Measurements from ENCODE around the gene TAX1BP3. TPM values are rescaled to one million over a fixed set of nuclear protein-coding genes. Genes with fewer than 3 reads are reported as not detected.

TAX1BP3 gene
- total RNA-seq, 1 experiment from 2014 or later = 76.3 TPM

DNA sequence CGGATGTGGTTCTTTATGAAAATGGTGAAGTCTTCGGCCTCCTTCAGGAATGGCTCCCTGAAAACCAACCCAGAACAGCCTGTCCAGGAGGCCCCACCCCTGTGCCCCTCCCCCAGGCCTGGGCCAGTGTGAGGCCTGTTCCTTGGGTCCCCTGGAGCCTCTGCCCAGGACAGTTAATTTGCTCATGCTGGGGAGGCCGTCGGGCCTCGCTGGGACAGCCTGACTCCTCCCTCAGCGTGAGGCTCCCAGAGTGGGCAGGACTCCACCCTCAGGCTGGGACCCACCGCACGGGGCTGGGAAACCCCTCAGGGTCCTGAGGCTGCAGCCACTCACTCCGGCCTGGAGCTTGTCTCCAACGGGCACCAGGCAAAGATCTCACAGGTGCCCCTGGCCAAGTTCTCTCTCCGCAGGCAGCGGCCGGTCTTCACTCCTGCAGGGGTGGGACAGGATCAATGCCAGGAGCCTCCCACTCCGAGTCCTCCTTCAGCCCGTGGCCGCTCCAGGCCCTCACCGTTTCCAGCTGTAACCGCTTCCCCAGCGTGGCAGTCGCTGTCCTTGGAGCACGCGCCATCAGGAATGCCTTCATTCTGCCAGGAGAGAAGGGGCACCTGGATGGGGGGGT is 21.8 kb upstream of the TAX1BP3 start:
- H3K27ac ChIP-seq (ENCODE audit: insufficient read length, low read depth, low read length) = no peak overlapping the region
- H3K27ac Mint-ChIP-seq = no peak overlapping the region
- no peak for DNase-seq

More for the DNA sequence above, 21.8 kb upstream of the TAX1BP3 start:
- H3K36me3 Mint-ChIP-seq (ENCODE audit: insufficient read depth in 1 of 3, low read depth in 3 of 3) = peaks cover 0 to 4% (median 0%) of the 10 kb centered on the region in 3 experiments; a peak in 1 of 7 replicates
- no peaks in the 10 kb centered on the region for H3K9me3 ChIP-seq (ENCODE audit: control insufficient read depth, low read depth, low read length)
- H3K56ac ChIP-seq (ENCODE audit: insufficient read length, low read depth, low read length) = no peak overlapping the region
- TF ChIP-seq, protein P1, sequence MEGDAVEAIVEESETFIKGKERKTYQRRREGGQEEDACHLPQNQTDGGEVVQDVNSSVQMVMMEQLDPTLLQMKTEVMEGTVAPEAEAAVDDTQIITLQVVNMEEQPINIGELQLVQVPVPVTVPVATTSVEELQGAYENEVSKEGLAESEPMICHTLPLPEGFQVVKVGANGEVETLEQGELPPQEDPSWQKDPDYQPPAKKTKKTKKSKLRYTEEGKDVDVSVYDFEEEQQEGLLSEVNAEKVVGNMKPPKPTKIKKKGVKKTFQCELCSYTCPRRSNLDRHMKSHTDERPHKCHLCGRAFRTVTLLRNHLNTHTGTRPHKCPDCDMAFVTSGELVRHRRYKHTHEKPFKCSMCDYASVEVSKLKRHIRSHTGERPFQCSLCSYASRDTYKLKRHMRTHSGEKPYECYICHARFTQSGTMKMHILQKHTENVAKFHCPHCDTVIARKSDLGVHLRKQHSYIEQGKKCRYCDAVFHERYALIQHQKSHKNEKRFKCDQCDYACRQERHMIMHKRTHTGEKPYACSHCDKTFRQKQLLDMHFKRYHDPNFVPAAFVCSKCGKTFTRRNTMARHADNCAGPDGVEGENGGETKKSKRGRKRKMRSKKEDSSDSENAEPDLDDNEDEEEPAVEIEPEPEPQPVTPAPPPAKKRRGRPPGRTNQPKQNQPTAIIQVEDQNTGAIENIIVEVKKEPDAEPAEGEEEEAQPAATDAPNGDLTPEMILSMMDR (conservative IDR thresholded peaks at IDR 0.05) = no peak
- H4K8ac ChIP-seq (replicated peaks; ENCODE audit: insufficient read length, low read depth, low read length) = no peak overlapping the region
- peaks cover 12% of the 10 kb centered on the region for H3K27me3 Mint-ChIP-seq (ENCODE audit: low read depth)
- H3K14ac ChIP-seq (ENCODE audit: insufficient read depth, low read length) = no peak overlapping the region
- no peak overlapping the region for H3K4ac ChIP-seq (ENCODE audit: low read depth, low read length)
- H3K4me1 Mint-ChIP-seq = peaks cover 5 to 23% of the 10 kb centered on the region in 2 experiments
- no peak overlapping the region for H2BK20ac ChIP-seq (ENCODE audit: low read depth, low read length, poor library complexity, severe bottlenecking)
- H2AK5ac ChIP-seq (ENCODE audit: insufficient read length, low read length) = no peak overlapping the region
- H2BK5ac ChIP-seq (ENCODE audit: insufficient read length, low read length) = no peak overlapping the region
- no peak overlapping the region for H2BK120ac ChIP-seq (ENCODE audit: low read depth, low read length, poor library complexity, severe bottlenecking)
- H2BK12ac ChIP-seq (ENCODE audit: insufficient read length, low read depth, low read length) = no peak overlapping the region
- H4K20me1 ChIP-seq (ENCODE audit: control insufficient read depth, insufficient read depth, insufficient read length) = peaks cover 3% of the 10 kb centered on the region
- H3K23me2 ChIP-seq (ENCODE audit: insufficient read length, low read depth, low read length, poor library complexity, severe bottlenecking) = no peaks in the 10 kb centered on the region
- no peaks in the 10 kb centered on the region for H3K79me2 ChIP-seq (ENCODE audit: insufficient read depth, low read length)
- no peaks in the 10 kb centered on the region for H3K4me1 ChIP-seq (ENCODE audit: insufficient read depth, low read length)
- no peak overlapping the region for H3K4me2 ChIP-seq (ENCODE audit: insufficient read depth, insufficient read length, low read length)
- no CpG with 5 or more reads among the region's 22 CpGs for WGBS (ENCODE audit: extremely low coverage, insufficient read length, low lambda C conversion rate)
- no peak overlapping the region for H2AFZ ChIP-seq (ENCODE audit: low read length)
- no peak overlapping the region for H3K9ac ChIP-seq (ENCODE audit: extremely low read depth, insufficient read length, low read length)
- no peak overlapping the region for H3K23ac ChIP-seq (ENCODE audit: insufficient read length, low read depth, low read length)
- no peaks in the 10 kb centered on the region for H3K27me3 ChIP-seq (ENCODE audit: insufficient read depth, low read length)
- no peaks in the 10 kb centered on the region for H3K79me1 ChIP-seq (ENCODE audit: insufficient read depth, low read depth, low read length, poor library complexity, severe bottlenecking)
- no peak overlapping the region for H4K91ac ChIP-seq (ENCODE audit: insufficient read length, low read depth, low read length)
- H3K4me3 Mint-ChIP-seq = no peak overlapping the region
- H3T11ph ChIP-seq (ENCODE audit: low read length) = no peak overlapping the region
- no peak overlapping the region for H2BK15ac ChIP-seq (ENCODE audit: low read depth, low read length)
- no peak overlapping the region for H3K18ac ChIP-seq (ENCODE audit: insufficient read length, low read depth, low read length)
- H4K5ac ChIP-seq (ENCODE audit: insufficient read length, low read depth, low read length) = no peak overlapping the region
- H3K9me3 Mint-ChIP-seq = no peaks in the 10 kb centered on the region; a peak in 2 of 5 replicates
